Effector CD8-positive, alpha-beta T cell (primary cell): ENCODE data around the gene TRIOBP.
"Not testable (repeated sequence)": the region's sequence is repeated elsewhere in the genome, so short reads cannot be mapped to it uniquely, and the experiment has no call there.

Source experiments
- DNase-seq: peaks from one replicate; lab custom pipeline; 2025; lab: John Stamatoyannopoulos, UW

Gene TRIOBP

DNA sequence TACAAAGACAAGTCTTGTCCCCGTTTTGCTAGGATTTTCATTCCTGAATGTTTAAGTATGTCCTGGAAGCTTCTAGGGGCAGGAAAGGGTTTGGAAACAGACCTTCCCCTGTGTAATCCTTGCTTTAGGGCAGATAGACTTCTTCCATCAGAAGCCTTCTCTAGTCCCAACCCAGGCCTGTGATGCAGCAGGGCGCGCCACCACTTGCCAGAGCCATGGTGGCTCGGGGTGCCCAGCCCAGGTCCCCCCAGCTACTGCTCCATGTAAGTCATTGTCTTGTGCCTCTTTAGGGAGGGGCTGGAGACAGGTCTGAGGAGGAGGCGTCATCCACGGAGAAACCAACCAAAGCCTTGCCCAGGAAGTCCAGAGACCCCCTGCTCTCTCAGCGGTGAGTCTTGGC, 6.4 kb upstream of the TRIOBP start:
- no peak for DNase-seq

DNA sequence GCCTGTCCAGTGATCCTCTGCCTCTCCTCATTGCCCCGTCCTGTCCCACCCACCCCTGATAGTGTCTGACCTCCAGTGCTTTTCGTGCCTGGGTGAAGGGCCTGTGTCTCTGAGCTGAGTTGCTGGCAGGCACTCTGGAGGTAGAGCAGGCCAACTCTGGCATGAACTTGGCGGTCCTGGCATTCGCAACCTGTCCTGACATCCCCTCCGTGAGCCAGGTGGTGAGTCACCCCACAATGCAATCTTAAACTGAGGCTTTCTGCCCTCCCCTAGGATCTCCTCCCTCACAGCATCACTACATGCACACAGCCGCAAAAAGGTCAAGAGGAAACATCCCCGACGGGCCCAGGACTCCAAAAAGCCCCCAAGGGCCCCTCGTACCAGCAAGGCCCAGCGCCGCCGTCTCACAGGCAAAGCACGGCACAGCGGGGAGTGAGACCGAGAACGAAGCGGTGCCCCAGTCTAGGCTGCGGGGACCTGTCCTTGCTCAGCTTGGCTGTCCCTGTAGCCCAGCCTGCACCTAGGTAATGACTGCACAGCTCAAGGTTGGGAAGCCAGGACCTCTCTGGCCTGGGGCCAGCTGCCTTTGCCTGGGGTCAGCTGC, 5.8 kb upstream of the TRIOBP start:
- DNase-seq, result no peak

DNA sequence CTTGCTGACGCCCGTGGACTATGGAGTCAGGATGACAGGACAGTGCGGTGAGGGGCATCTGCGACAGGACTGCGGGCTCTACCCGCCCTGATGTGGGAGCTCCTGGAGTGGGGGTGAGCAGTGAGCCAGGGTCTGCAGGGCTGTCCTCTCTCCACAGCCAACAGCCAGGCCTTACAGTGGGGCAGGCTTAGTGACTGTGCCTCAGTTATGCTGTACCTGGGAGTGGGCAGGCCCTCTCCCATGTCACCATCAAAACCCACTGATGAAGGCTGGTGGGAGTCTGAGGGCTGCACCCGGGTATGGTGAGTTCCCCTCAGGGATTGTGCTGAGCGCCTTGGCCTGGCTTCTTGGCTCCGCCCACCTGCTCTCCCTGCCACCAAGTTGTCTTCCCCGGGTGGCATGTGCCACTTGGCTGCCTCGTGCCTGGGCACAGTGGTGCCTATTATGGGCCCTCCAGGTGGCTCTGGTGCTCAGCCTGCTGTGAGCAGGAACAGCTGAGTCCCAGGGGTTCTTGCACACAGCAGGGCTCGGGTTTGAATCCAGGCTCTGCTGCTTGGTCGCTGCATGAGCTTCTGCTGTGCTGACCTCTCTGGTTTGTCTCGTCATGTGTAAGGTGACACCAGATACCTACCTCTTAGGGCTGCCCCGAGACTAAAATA, 4.1 kb upstream of the TRIOBP start:
- no peak for DNase-seq

DNA sequence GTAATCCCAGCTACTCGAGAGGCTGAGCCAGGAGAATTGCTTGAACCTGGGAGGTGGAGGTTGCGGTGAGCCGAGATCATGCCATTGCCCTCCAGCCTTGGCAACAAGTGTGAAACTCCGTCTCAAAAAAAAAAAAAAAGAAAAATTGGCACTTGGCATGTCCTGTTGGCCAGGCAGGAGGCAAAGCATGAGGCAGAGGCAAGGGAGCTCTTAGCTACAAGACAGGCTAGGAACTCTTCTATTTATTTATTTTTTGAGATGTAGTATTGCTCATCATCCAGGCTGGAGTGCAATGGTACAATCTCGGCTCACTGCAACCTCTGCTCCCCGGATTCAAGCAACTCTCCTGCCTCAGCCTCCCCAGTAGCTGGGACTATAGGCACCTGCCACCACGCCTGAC, 2.7 kb upstream of the TRIOBP start:
- not testable (repeated sequence) for DNase-seq

- DNase-seq, result not testable (repeated sequence)
These were observed 590 bp upstream of the TRIOBP start for GRCh38 chr22:37696260-37696656.

DNA sequence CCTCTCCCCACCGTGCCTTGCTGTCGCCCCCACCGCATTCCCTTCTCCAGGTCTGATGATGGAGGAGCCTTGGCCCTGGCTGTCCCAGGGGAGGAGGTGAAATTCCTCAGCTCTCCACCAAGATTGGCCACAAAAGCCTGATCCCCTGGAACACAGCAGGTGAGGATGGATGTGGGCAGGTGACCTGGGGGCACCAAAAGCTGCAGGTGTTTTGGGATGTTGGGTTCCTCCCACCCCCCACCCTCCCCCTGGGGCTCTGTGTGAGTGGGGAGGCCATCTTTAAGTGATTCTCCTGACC, 639 bp downstream of the TRIOBP start:
- DNase-seq, result no peak

- no peak for DNase-seq
These were observed 4.4 kb downstream of the TRIOBP start for GRCh38 chr22:37701141-37701786.

GRCh38 chr22:37703906-37704305, 7.1 kb downstream of the TRIOBP start:
- DNase-seq, result no peak

GRCh38 chr22:37704645-37705044, 7.8 kb downstream of the TRIOBP start:
- no peak for DNase-seq

GRCh38 chr22:37705205-37705604, 8.4 kb downstream of the TRIOBP start:
- DNase-seq, result no peak

DNA sequence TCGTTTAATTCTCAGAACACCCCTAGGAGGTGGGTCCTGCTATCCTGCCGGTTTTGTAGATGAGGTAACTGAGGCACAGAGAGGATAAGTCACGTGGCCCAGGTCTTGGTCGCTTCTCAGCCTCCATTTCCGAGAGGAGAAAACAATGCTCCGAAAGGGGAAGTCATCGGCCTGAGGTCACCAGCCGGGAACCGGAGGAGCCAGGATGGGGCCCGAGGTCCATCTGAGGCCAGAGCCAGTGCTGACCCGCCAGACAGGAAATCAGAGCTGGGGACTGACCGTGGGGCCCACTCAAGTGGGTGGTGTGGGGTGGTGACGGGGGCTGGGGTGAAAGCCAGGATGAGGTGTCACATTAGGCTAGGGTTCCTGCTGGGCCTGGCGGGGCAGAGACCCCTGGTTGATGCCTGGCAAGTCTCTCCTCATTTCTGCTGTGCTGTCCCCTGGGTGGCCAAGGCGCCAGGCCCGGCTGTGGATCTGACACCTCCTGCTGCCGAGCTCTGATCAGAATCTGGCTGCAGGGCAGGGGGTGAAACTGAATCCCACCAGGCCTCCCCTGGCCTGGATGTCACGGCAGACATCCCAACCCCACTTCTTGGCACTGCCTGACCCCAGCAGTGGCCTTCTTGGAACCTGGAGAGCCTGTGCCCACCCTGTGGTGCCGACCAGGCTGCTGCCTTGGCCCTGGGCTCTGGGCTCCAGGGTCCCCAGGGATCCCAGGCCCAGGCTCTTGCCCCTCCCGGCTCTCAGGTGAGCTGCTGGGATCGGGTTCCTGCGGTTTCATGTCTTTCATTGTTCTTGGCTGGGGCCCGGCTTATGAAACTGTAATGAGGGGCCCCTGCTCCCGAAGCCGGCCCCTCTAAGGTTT, 12.0 kb downstream of the TRIOBP start:
- DNase-seq, result no peak

GRCh38 chr22:37709445-37709765, 12.6 kb downstream of the TRIOBP start:
- no peak for DNase-seq

- DNase-seq, result no peak
These were observed 13.8 kb downstream of the TRIOBP start for GRCh38 chr22:37710675-37711074.

DNA sequence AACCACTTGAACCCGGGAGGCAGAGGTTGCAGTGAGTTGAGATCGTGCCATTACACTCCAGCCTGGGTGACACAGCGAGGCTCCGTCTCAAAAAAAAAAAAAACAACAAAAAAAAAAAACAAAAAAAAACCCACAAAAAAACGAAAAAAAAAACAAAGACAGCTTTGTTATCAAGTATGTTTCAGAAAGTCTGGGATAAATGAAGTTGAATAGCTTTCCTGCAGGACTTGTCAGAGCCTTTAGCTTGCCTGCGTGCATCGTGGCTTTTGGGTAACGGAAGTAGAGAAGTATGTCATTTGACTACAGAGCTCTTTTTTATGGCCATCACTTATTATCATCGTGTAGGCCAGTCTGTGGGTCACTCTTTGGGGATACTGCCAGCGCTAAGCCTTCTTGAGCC, 14.6 kb downstream of the TRIOBP start:
- DNase-seq, result no peak

DNA sequence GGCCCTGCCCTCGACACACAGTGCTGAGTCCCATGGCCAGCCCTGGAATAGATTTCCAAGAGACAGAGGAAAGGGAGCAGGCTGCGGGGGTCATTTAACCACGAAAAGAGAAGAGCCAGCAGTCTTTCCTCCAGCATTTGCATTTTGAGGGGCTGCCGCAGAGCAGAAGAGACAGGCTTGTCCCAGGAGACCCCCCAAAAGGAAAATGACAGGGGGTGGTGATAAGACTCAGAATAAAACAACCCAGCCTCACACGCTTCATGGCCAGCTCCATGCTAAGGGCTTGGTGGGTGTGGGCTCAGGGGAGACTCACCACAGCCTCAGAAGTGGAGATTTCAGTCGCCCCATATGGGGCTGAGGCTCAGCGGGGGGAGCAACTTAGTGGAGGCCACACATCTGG, 16.9 kb downstream of the TRIOBP start:
- DNase-seq, result no peak

GRCh38 chr22:37714634-37715033, 17.8 kb downstream of the TRIOBP start:
- DNase-seq, result no peak

DNA sequence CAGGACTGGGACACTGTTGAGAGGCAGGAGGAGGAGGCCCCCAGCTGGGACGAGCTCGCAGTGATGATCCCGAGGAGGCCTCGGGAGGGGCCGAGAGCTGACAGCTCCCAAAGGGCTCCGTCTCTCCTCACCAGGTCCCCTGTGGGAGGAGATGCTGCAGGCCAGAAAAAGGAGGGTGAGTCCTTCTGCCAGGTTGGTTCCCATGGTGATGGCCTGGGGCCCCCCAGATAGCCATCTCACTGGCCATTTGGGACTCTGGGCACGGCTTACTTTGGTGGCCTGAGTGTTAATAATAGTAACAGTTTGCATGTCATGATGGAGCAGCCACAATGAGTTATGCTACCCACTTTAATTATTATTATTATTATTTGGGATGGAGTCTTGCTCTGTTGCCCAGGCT, 18.9 kb downstream of the TRIOBP start:
- no peak for DNase-seq

DNA sequence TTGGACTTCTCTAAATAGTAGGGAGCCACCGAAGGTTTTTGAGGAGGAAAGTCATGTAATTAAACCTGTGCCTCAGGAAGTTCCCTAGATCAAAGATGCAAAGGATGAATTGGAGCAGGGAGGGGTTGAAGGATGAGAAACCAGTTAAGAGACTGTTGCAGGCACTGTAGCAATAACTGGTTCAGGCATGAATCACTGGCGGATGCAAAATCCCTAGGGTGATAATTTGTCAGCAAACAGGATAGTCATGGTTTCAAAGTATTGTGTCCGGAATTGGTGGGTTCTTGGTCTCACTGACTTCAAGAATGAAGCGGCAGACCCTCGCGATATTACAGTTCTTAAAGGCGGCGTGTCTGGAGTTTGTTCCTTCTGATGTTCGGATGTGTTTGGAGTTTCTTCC, 19.9 kb downstream of the TRIOBP start:
- DNase-seq, result no peak

GRCh38 chr22:37717235-37717634, 20.4 kb downstream of the TRIOBP start:
- DNase-seq, result not testable (repeated sequence)

- not testable (repeated sequence) for DNase-seq
These were observed 21.0 kb downstream of the TRIOBP start for GRCh38 chr22:37717746-37718305.

- no peak for DNase-seq
These were observed 28.8 kb downstream of the TRIOBP start for GRCh38 chr22:37725551-37726240.
